ENCODE data around the gene PDK1.

Gene PDK1

GRCh38 chr2:172555272-172555521 is 693 bp upstream of the PDK1 start:
- no peaks in the 10 kb centered on the region for H3K27me3 ChIP-seq (replicated peaks)
- H3K4me3 ChIP-seq (ENCODE audit: low read depth, low read length): peak overlapping the region; percentile 88
- no peaks in the 10 kb centered on the region for H3K36me3 ChIP-seq (replicated peaks)
- no peak for TF ChIP-seq CTCF (IDR thresholded peaks at IDR 0.05; ENCODE audit: low read depth, low read length, missing control alignments)
- in situ Hi-C loops (cut with HindIII; ENCODE audit: low pct_ligation_motif_present, low sequenced_read_pairs): no loop called here
- no peak for DNase-seq
- H3K27ac ChIP-seq: peak overlapping the region; percentile 85

- in situ Hi-C loops (cut with HindIII; ENCODE audit: low pct_ligation_motif_present, low sequenced_read_pairs): no loop called here
- no peaks in the 10 kb centered on the region for H3K36me3 ChIP-seq (replicated peaks)
- H3K27me3 ChIP-seq (replicated peaks): no peaks in the 10 kb centered on the region
- H3K27ac ChIP-seq: peak overlapping the region; percentile 85
- H3K4me3 ChIP-seq (ENCODE audit: low read depth, low read length): peak overlapping the region; percentile 88
- DNase-seq: peak; percentile 31
- TF ChIP-seq CTCF (IDR thresholded peaks at IDR 0.05; ENCODE audit: low read depth, low read length, missing control alignments): no peak
These were observed 569 bp downstream of the PDK1 start for GRCh38 chr2:172556284-172557033.

- no peak for DNase-seq
- in situ Hi-C loops (cut with HindIII; ENCODE audit: low pct_ligation_motif_present, low sequenced_read_pairs): no loop called here
- TF ChIP-seq CTCF (IDR thresholded peaks at IDR 0.05; ENCODE audit: low read depth, low read length, missing control alignments): no peak
- Histone ChIP-seq H3K27ac (no peak overlapping the region), H3K36me3 (replicated peaks) (no peaks in the 10 kb centered on the region), H3K27me3 (replicated peaks) (no peaks in the 10 kb centered on the region), H3K4me3 (ENCODE audit: low read depth, low read length) (no peak overlapping the region)
These were observed 2.5 kb downstream of the PDK1 start for GRCh38 chr2:172558372-172558771.

- H3K36me3 ChIP-seq (replicated peaks): peaks cover 3% of the 10 kb centered on the region
- no peak overlapping the region for H3K27ac ChIP-seq
- no peak for TF ChIP-seq CTCF (IDR thresholded peaks at IDR 0.05; ENCODE audit: low read depth, low read length, missing control alignments)
- H3K27me3 ChIP-seq (replicated peaks): no peaks in the 10 kb centered on the region
- in situ Hi-C loops (cut with HindIII; ENCODE audit: low pct_ligation_motif_present, low sequenced_read_pairs): no loop called here
- H3K4me3 ChIP-seq (ENCODE audit: low read depth, low read length): no peak overlapping the region
- no peak for DNase-seq
These were observed 4.8 kb downstream of the PDK1 start for GRCh38 chr2:172560721-172561120.

- Histone ChIP-seq H3K4me3 (ENCODE audit: low read depth, low read length) (no peak overlapping the region), H3K27ac (no peak overlapping the region), H3K27me3 (replicated peaks) (no peaks in the 10 kb centered on the region), H3K36me3 (replicated peaks) (peaks cover 5% of the 10 kb centered on the region)
- no peak for DNase-seq
- TF ChIP-seq CTCF (IDR thresholded peaks at IDR 0.05; ENCODE audit: low read depth, low read length, missing control alignments): no peak
- in situ Hi-C loops (cut with HindIII; ENCODE audit: low pct_ligation_motif_present, low sequenced_read_pairs): no loop called here
These were observed 5.4 kb downstream of the PDK1 start for GRCh38 chr2:172561270-172561669.

GRCh38 chr2:172562298-172562697 is 6.4 kb downstream of the PDK1 start:
- in situ Hi-C loops (cut with HindIII; ENCODE audit: low pct_ligation_motif_present, low sequenced_read_pairs): no loop called here
- DNase-seq: no peak
- H3K36me3 ChIP-seq (replicated peaks): peaks cover 5% of the 10 kb centered on the region

More at GRCh38 chr2:172562298-172562697, 6.4 kb downstream of the PDK1 start:
- no peak for TF ChIP-seq CTCF (IDR thresholded peaks at IDR 0.05; ENCODE audit: low read depth, low read length, missing control alignments)
- Histone ChIP-seq H3K27me3 (replicated peaks) (no peaks in the 10 kb centered on the region), H3K27ac (no peak overlapping the region), H3K4me3 (ENCODE audit: low read depth, low read length) (no peak overlapping the region)

Measured in brain microvascular endothelial cell (primary cell).